GM12873 (cell line): ENCODE data around the gene MATCAP1.

Experiments
- TF ChIP-seq, protein P1 (sequence below): IDR thresholded peaks from 2 replicates; pipeline ENCODE4 v1.5.1; 2012; ENCODE audit warnings: low read depth, mild to moderate bottlenecking, moderate library complexity, low read length, control low read depth; ENCODE audit not compliant: insufficient read depth; ENCODE audit errors: missing control alignments

Gene MATCAP1

DNA sequence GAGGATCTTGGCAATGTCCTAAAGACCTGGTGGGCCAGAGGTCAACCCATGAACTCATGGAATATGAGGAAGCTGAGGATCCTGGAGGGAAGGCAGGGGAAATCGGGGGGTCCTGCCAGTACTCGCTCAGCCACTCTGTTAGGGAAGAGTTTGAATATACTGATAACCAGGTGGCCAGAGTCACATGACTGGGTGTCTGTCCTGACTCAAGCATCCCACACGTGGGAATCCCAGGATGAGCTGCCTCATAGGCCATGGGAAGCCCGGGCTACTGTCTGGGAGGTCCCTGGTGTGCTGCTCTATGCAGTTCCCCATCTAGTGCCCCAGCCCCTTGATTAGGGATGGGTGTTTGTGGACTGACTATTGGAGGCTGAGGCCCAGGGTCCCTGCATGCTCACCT, 4.6 kb upstream of the MATCAP1 start:
- TF ChIP-seq, protein P1, sequence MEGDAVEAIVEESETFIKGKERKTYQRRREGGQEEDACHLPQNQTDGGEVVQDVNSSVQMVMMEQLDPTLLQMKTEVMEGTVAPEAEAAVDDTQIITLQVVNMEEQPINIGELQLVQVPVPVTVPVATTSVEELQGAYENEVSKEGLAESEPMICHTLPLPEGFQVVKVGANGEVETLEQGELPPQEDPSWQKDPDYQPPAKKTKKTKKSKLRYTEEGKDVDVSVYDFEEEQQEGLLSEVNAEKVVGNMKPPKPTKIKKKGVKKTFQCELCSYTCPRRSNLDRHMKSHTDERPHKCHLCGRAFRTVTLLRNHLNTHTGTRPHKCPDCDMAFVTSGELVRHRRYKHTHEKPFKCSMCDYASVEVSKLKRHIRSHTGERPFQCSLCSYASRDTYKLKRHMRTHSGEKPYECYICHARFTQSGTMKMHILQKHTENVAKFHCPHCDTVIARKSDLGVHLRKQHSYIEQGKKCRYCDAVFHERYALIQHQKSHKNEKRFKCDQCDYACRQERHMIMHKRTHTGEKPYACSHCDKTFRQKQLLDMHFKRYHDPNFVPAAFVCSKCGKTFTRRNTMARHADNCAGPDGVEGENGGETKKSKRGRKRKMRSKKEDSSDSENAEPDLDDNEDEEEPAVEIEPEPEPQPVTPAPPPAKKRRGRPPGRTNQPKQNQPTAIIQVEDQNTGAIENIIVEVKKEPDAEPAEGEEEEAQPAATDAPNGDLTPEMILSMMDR, result no peak

DNA sequence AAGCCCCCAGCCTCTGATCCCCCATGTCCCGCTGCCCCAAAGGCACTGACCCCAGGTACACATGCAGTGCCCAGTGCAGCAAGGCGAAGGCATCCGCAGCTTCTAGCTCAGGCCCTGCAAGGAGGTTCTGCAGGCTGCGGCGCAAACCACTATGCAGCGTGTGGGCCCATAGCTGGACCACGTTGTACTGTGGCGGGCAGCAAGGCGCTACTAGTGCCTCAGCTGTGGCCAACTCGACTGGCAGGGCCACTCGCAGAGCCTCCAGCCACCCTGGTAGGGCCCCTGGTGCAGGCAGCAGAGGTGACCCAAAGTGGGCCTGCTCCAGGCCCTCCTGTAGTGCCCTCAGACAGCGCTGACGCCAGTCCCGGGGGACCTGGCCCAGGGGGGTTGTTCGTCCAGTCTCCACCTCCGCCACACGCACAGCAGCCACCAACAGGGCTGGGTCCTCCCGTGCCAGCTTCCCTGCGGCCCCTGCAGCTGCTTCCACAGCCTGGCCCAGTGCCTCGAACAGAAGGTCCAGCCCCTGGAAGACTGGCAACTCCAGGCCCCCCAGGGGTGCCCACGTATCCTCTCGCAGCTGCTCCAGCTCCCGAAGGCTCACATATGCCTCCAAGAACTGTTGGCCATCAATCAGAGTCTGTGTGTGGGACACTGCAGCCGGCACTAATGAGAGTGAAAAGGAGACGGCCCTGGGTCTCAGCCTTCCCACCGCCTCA, 3.6 kb upstream of the MATCAP1 start:
- TF ChIP-seq, protein P1, result no peak

DNA sequence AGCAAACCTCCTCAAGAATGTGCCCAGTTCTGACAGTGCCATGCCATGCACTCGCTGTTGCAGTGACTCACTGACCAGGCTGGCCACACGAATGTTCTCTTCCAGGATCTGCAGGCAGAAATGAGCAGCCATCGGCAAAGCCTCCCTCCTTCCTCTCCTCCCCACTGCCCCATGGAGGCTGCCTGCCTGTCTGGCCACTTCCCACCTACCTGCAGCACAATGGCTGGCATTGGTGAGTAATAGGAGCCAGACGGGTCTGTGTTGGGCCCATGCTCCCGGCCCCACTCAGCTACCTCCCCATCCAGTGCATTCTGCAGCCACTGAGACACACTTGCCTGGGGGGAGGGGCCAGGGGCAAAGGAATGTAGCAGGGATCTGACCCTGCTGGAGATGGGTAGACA, 2.8 kb upstream of the MATCAP1 start:
- TF ChIP-seq, protein P1, result no peak

DNA sequence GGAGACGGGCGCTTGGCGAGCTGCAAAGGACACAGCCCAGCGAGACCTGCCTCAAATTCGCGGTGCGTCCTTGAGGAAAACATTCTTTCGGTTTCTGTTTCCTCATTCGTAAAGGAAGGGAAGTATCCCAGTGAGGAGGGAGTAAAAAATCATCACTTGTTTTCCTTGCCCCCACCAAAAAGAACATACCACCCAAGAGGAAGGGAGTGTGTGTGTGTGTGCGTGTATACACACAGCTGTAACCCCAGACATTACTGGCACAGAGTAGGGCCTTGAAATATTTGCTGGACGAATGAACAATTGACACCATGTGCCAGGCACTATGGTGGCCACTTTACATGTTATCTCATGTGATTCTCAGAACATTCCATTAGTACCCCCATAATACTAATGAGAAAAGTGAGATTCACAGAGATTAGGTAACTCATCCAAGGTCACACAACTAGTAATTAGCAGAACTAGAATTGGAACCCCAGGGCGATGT, 1.9 kb upstream of the MATCAP1 start:
- TF ChIP-seq, protein P1, result no peak

DNA sequence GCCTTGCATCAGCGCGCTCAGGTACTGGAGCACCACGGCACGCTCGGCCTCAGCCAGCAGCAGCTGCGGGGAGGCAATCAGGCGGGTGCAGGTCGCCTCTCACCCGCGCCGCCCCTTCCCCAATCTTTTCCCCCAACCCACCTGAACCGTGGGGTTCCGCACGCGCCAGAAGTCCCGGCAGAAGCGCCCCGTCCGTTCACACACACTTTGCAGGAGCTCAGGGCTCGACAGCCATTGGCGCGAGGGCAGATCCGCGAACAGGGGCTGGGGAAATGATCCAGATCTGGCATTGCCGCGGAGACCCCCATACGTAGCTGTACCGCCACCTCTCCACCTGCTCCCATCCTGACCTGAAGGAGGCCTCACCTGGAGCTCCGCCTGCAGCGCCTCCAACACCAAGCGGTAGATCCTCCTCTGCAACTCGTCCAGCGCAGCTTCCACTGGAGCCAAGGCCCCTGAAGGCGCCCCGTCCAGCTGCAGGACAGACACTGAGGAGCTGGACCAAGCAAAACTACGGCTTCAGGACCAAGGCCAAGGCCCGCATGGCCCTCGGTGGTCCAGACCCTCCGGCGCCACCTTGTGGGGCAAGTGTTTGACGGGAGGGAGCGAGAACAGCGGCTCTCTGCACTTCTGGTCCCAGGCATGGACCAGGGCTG, 1.4 kb upstream of the MATCAP1 start:
- TF ChIP-seq, protein P1, result peak; percentile 90

DNA sequence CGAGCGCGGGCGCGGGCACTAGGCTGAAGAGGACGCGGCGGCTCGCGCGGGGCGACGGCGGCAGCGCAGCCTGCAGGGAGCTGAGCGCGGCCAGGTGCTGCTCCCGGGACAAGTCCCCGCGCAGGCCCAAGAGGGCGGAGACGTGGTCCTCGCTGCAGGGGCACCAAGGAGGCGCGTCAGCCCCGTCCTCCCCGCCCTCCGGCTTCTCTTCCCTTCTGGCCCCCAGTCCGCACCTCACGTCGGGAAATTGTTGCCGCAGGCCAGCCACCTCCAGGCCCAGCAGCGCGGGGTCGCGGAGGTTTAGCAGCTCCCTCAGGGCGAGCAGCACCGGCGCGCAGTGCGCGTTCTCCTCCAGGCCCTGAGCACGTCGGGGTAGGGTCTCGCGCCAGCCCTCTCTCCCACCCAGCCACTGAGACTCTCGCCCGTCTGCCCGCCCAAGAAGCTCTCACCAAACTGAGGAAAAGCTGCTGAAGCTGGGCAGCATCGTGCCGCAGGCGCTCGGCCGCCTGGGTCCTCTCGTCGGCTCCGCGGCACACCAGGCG, 761 bp upstream of the MATCAP1 start:
- TF ChIP-seq, protein P1, result no peak

DNA sequence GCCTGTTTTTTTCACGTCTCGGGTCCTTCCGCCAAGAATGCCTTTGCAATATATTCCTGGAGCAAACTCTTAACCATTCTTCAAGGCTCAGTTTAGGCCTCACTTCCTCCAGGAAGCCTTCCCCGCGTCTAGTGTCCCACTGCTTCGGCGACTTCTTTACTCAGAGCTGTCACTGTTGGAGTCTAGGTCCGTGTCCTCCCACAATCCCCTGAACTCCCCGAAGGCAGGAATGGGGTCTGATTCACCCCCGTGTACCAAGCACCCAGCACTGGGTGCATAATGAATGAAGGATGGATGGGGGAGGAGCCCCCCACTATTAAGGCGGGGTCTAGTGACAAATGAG, 508 bp downstream of the MATCAP1 start:
- TF ChIP-seq, protein P1, result no peak
